Nephron (organoid): ENCODE results near the gene TNS2.
"Not testable (repeated sequence)": the region's sequence is repeated elsewhere in the genome, so short reads cannot be mapped to it uniquely, and the experiment has no call there.

Source experiments
- H3K27ac Mint-ChIP-seq, 3 experiments: 2 replicates each; pipeline ENCODE4 v1.8.0; 2020; ENCODE audit warnings: mixed read lengths in 3 of 3, mild to moderate bottlenecking in 2 of 3, moderate library complexity in 1 of 3
- H3K27me3 Mint-ChIP-seq: 2 replicates; pipeline ENCODE4 v1.8.0; 2021; ENCODE audit warnings: low read depth, mild to moderate bottlenecking, moderate library complexity, mixed read lengths
- H3K36me3 Mint-ChIP-seq: 2 replicates; pipeline ENCODE4 v1.8.0; 2020; ENCODE audit warnings: low read depth, mixed read lengths
- H3K4me1 Mint-ChIP-seq: 2 replicates; pipeline ENCODE4 v1.8.0; 2020; ENCODE audit warnings: mixed read lengths
- H3K4me3 Mint-ChIP-seq, 3 experiments: 2 replicates each; pipeline ENCODE4 v1.8.0; 2020; ENCODE audit warnings: mild to moderate bottlenecking in 3 of 3, mixed read lengths in 3 of 3, moderate library complexity in 2 of 3
- H3K9me3 Mint-ChIP-seq: 2 replicates; pipeline ENCODE4 v1.8.0; 2020; ENCODE audit warnings: mixed read lengths
- CTCF ChIP-seq, 3 experiments: fragments of 200-600 bp; sonication (generic); IDR thresholded peaks; one replicate each; pipeline ENCODE4 v1.5.0; 2021; ENCODE audit warnings: antibody characterized with exemption in 3 of 3; ENCODE audit not compliant: unreplicated experiment in 3 of 3

Gene TNS2

GRCh38 chr12:53105256-53105655 lies 55.4 kb downstream of the TNS2 start:
- peaks cover 16% of the 10 kb centered on the region for H3K4me1 Mint-ChIP-seq
- TF ChIP-seq CTCF (IDR thresholded peaks at IDR 0.05; ENCODE audit: unreplicated experiment in 3 of 3): no peak

GRCh38 chr12:53105712-53106439 lies 56.0 kb downstream of the TNS2 start:
- H3K27me3 Mint-ChIP-seq: peaks cover 4% of the 10 kb centered on the region
- no peak for TF ChIP-seq CTCF (IDR thresholded peaks at IDR 0.05; ENCODE audit: unreplicated experiment in 3 of 3)
- H3K4me1 Mint-ChIP-seq: peaks cover 13% of the 10 kb centered on the region
- H3K4me3 Mint-ChIP-seq: no peak overlapping the region
- peak overlapping the region; percentile 13 to 61 (median 20) for H3K27ac Mint-ChIP-seq
- H3K9me3 Mint-ChIP-seq: peaks cover 2% of the 10 kb centered on the region
- H3K36me3 Mint-ChIP-seq: no peaks in the 10 kb centered on the region

More at GRCh38 chr12:53105256-53105655, 55.4 kb downstream of the TNS2 start:
- no peak overlapping the region for H3K27ac Mint-ChIP-seq
- H3K27me3 Mint-ChIP-seq: peaks cover 4% of the 10 kb centered on the region
- H3K4me3 Mint-ChIP-seq: no peak overlapping the region
- no peaks in the 10 kb centered on the region for H3K36me3 Mint-ChIP-seq
- H3K9me3 Mint-ChIP-seq: peaks cover 2% of the 10 kb centered on the region

GRCh38 chr12:53107122-53107521 lies 57.3 kb downstream of the TNS2 start:
- Mint-ChIP-seq H3K4me1 (peaks cover 13% of the 10 kb centered on the region), H3K4me3 (peak overlapping the region in 1 of 3 experiments; percentile 17), H3K9me3 (peaks cover 2% of the 10 kb centered on the region), H3K36me3 (no peaks in the 10 kb centered on the region), H3K27ac (peak overlapping the region; percentile 20 to 77 (median 56)), H3K27me3 (peaks cover 4% of the 10 kb centered on the region)
- no peak for TF ChIP-seq CTCF (IDR thresholded peaks at IDR 0.05; ENCODE audit: unreplicated experiment in 3 of 3)

GRCh38 chr12:53112431-53112830 lies 62.6 kb downstream of the TNS2 start:
- H3K27me3 Mint-ChIP-seq: not testable (repeated sequence)
- peak overlapping the region in 2 of 3 experiments; percentile 93 to 98 for H3K27ac Mint-ChIP-seq

GRCh38 chr12:53113136-53113705 lies 63.4 kb downstream of the TNS2 start:
- Mint-ChIP-seq H3K9me3 (no peaks in the 10 kb centered on the region), H3K4me1 (peaks cover 11% of the 10 kb centered on the region), H3K36me3 (no peaks in the 10 kb centered on the region), H3K4me3 (peak overlapping the region in 2 of 3 experiments; percentile 70 to 77), H3K27me3 (peaks cover 9% of the 10 kb centered on the region), H3K27ac (peak overlapping the region; percentile 93 to 98 (median 93))
- TF ChIP-seq CTCF (IDR thresholded peaks at IDR 0.05; ENCODE audit: unreplicated experiment in 3 of 3): no peak

More at GRCh38 chr12:53112431-53112830, 62.6 kb downstream of the TNS2 start:
- not testable (repeated sequence) for H3K36me3 Mint-ChIP-seq, H3K9me3 Mint-ChIP-seq
- H3K4me3 Mint-ChIP-seq: peak overlapping the region in 2 of 3 experiments; percentile 70 to 77
- peaks cover 13% of the 10 kb centered on the region for H3K4me1 Mint-ChIP-seq

- Mint-ChIP-seq H3K4me1 (peaks cover 11% of the 10 kb centered on the region), H3K27me3 (peaks cover 10% of the 10 kb centered on the region), H3K27ac (peak overlapping the region; percentile 93 to 98 (median 93)), H3K9me3 (no peaks in the 10 kb centered on the region), H3K36me3 (no peaks in the 10 kb centered on the region), H3K4me3 (peak overlapping the region in 2 of 3 experiments; percentile 63 to 64)
- no peak for TF ChIP-seq CTCF (IDR thresholded peaks at IDR 0.05; ENCODE audit: unreplicated experiment in 3 of 3)
These were observed 64.1 kb downstream of the TNS2 start for GRCh38 chr12:53113951-53114350.
